SK-N-SH (cell line): ENCODE data around the gene DLGAP5. TPM values are rescaled to one million over a fixed set of nuclear protein-coding genes. Genes with fewer than 3 reads are reported as not detected.

ENCODE experiments used
- CTCF ChIA-PET: fragments of 300-600, 350-600 bp; formaldehyde crosslinking; extraction: SDS; loops from one replicate; lab custom pipeline; 2021; lab: Yijun Ruan, JAX
- POLR2A ChIA-PET: fragments of 350-600 bp; sonication (Branson Sonifier 250); formaldehyde crosslinking; extraction: SDS; loops from one replicate; lab custom pipeline; 2020; ENCODE audit warnings: antibody characterized with exemption, inconsistent platforms; lab: Yijun Ruan, JAX
- DNase-seq: peaks from one replicate; pipeline ENCODE4 v3.0.0; 2012
- H2AFZ ChIP-seq: fragments of 200-600 bp; sonication (generic); 2 replicates; pipeline ENCODE4 v1.8.1; 2016; ENCODE audit warnings: antibody characterized with exemption, mild to moderate bottlenecking, low read depth
- H3F3A ChIP-seq: fragments of 200-600 bp; sonication (generic); replicated peaks from 2 replicates; pipeline ENCODE3; 2016; ENCODE audit warnings: antibody characterized with exemption, mild to moderate bottlenecking; ENCODE audit not compliant: insufficient read depth
- H3K27ac ChIP-seq, 2 experiments: fragments of 200-500 bp in 1 of 2; fragments of 200-600 bp in 1 of 2; sonication (Bioruptor generic) in 1 of 2; sonication (generic), shearing (Covaris generic) in 1 of 2; 2 replicates each; pipeline versions ENCODE4 v1.5.1 to v1.6.1; 2014 to 2016; ENCODE audit warnings: low read depth in 2 of 2, inconsistent platforms in 1 of 2, low read length in 1 of 2, mild to moderate bottlenecking in 1 of 2, mixed read lengths in 1 of 2
- H3K27me3 ChIP-seq: fragments of 200-600 bp; sonication (generic), shearing (Covaris generic); 2 replicates; pipeline ENCODE4 v1.6.1; 2016; ENCODE audit warnings: mixed run types; ENCODE audit not compliant: insufficient read depth
- H3K36me3 ChIP-seq, 2 experiments: fragments of 200-500 bp in 1 of 2; fragments of 200-600 bp in 1 of 2; sonication (Bioruptor generic) in 1 of 2; sonication (generic) in 1 of 2; replicated peaks in 1 of 2; 2 replicates each; pipeline versions ENCODE3 to v1.5.1; 2014 to 2016; ENCODE audit warnings: low read length in 1 of 2, mild to moderate bottlenecking in 1 of 2; ENCODE audit not compliant: insufficient read depth in 2 of 2, control insufficient read depth in 1 of 2
- H3K4me1 ChIP-seq, 2 experiments: fragments of 200-500 bp in 1 of 2; fragments of 200-600 bp in 1 of 2; sonication (Bioruptor generic) in 1 of 2; sonication (generic), shearing (Covaris generic) in 1 of 2; 2 replicates each; pipeline versions ENCODE4 v1.5.1 to v1.6.1; 2014 to 2016; ENCODE audit warnings: low read depth in 1 of 2, low read length in 1 of 2, mixed run types in 1 of 2; ENCODE audit not compliant: insufficient read depth in 2 of 2, control insufficient read depth in 1 of 2
- H3K4me2 ChIP-seq: fragments of 200-600 bp; sonication (generic), shearing (Covaris generic); 2 replicates; pipeline ENCODE4 v1.6.1; 2017; ENCODE audit warnings: mixed run types
- H3K4me3 ChIP-seq, 2 experiments: fragments of 200-500 bp in 1 of 2; fragments of 200-600 bp in 1 of 2; sonication (Bioruptor generic) in 1 of 2; sonication (generic), shearing (Covaris generic) in 1 of 2; 2 replicates each; pipeline versions ENCODE4 v1.5.1 to v1.8.1; 2014 to 2016; ENCODE audit warnings: low read depth in 2 of 2, inconsistent platforms in 1 of 2, low read length in 1 of 2, mild to moderate bottlenecking in 1 of 2, mixed read lengths in 1 of 2, moderate library complexity in 1 of 2
- H3K79me2 ChIP-seq: fragments of 200-600 bp; sonication (generic); 2 replicates; pipeline ENCODE4 v1.8.1; 2017; ENCODE audit warnings: mild to moderate bottlenecking; ENCODE audit not compliant: insufficient read depth
- H3K9ac ChIP-seq: fragments of 200-600 bp; sonication (generic); 2 replicates; pipeline ENCODE4 v1.6.1; 2017; ENCODE audit warnings: mixed run types
- H3K9me2 ChIP-seq: fragments of 200-600 bp; sonication (generic); 2 replicates; pipeline ENCODE4 v1.6.1; 2017; ENCODE audit warnings: mixed run types
- H3K9me3 ChIP-seq: fragments of 200-600 bp; sonication (generic); 2 replicates; pipeline ENCODE4 v1.6.1; 2017; ENCODE audit warnings: mixed run types, mild to moderate bottlenecking, moderate library complexity
- H4K20me1 ChIP-seq: fragments of 200-600 bp; sonication (generic); 2 replicates; pipeline ENCODE4 v1.6.1; 2017; ENCODE audit warnings: mild to moderate bottlenecking, mixed run types; ENCODE audit not compliant: insufficient read depth
- CTCF ChIP-seq: fragments of 200-600 bp; sonication (generic); IDR thresholded peaks from 2 replicates; pipeline ENCODE4 v1.6.1; 2017; ENCODE audit warnings: antibody characterized with exemption, mild to moderate bottlenecking, moderate library complexity
- EP300 ChIP-seq, 2 experiments: IDR thresholded peaks; 2 replicates each; pipeline versions ENCODE4 v1.4.0 to v1.6.1; 2012; ENCODE audit warnings: borderline replicate concordance in 1 of 2, low read depth in 1 of 2, low read length in 1 of 2
- FOSL2 ChIP-seq: IDR thresholded peaks from 2 replicates; pipeline ENCODE4 v1.4.0; 2012; ENCODE audit warnings: low read depth, mild to moderate bottlenecking, moderate library complexity, borderline replicate concordance
- GABPA ChIP-seq: IDR thresholded peaks from 2 replicates; pipeline ENCODE4 v1.4.0; 2012; ENCODE audit warnings: low read depth, mild to moderate bottlenecking
- GATA2 ChIP-seq: sonication (generic); formaldehyde crosslinking; IDR thresholded peaks from 2 replicates; pipeline ENCODE4 v1.5.0; 2020; ENCODE audit warnings: mild to moderate bottlenecking, missing genetic modification reagents
- IRF3 ChIP-seq: fragments of 150-350 bp; IDR thresholded peaks from 2 replicates; pipeline ENCODE4 v1.6.1; 2016; ENCODE audit warnings: mild to moderate bottlenecking, low read depth, low read length
- JUND ChIP-seq: IDR thresholded peaks from 2 replicates; pipeline ENCODE4 v1.4.0; 2012
- MXI1 ChIP-seq: IDR thresholded peaks from 2 replicates; pipeline ENCODE4 v1.6.1; 2012; ENCODE audit warnings: mild to moderate bottlenecking, low read depth, low read length, improper control_type of control experiment
- NFIC ChIP-seq: IDR thresholded peaks from 2 replicates; pipeline ENCODE4 v1.4.0; 2012; ENCODE audit warnings: borderline replicate concordance
- NRF1 ChIP-seq: IDR thresholded peaks from 2 replicates; pipeline ENCODE4 v1.6.1; 2012; ENCODE audit warnings: low read depth, mild to moderate bottlenecking, low read length
- PBX3 ChIP-seq: IDR thresholded peaks from 2 replicates; pipeline ENCODE4; 2012
- REST ChIP-seq: IDR thresholded peaks from 2 replicates; pipeline ENCODE4 v1.6.1; 2012; ENCODE audit warnings: mild to moderate bottlenecking, low read depth, low read length, moderate library complexity
- SIN3A ChIP-seq: IDR thresholded peaks from 2 replicates; pipeline ENCODE4 v1.6.1; 2012; ENCODE audit warnings: low read depth, mild to moderate bottlenecking, low read length, moderate library complexity, borderline replicate concordance
- SMC3 ChIP-seq: IDR thresholded peaks from 2 replicates; pipeline ENCODE4 v1.6.1; 2012; ENCODE audit warnings: low read depth, low read length, improper control_type of control experiment
- TCF12 ChIP-seq: IDR thresholded peaks from 2 replicates; pipeline ENCODE4 v1.4.0; 2012
- TEAD4 ChIP-seq: IDR thresholded peaks from 2 replicates; pipeline ENCODE4 v1.4.0; 2012; ENCODE audit warnings: mild to moderate bottlenecking, borderline replicate concordance; ENCODE audit not compliant: insufficient read depth
- WGBS: methylation state at CpG from one replicate; pipeline ENCODE4 v1.1.6; 2017; ENCODE audit warnings: low lambda C conversion rate; 5-methylcytosine and 5-hydroxymethylcytosine counted together
- polyA plus RNA-seq, 3 experiments: library from polyadenylated mRNA; depleted of rRNA; stranded (reverse); fragments of >200 nt; gene quantifications; 2 replicates each; pipeline ENCODE4 v1.2.3, GENCODE V29; 2012

The DLGAP5 gene
- polyA plus RNA-seq, 1 of the 3 experiments (the other 2 are of a cell fraction) = 6.4 TPM

- Histone ChIP-seq H3K4me3 (no peak overlapping the region), H3K9me2 (no peaks in the 10 kb centered on the region), H3K4me1 (peaks cover 12 to 13% of the 10 kb centered on the region in 2 experiments; a peak in 3 of 4 replicates), H3K27me3 (no peaks in the 10 kb centered on the region), H3K36me3 (no peaks in the 10 kb centered on the region), H4K20me1 (no peaks in the 10 kb centered on the region), H3K9ac (no peak overlapping the region), H2AFZ (no peak overlapping the region), H3K27ac (no peak overlapping the region), H3K79me2 (no peaks in the 10 kb centered on the region), H3F3A (peaks cover 17% of the 10 kb centered on the region), H3K9me3 (no peaks in the 10 kb centered on the region), H3K4me2 (no peak overlapping the region)
- ChIA-PET POLR2A (no interaction called here), CTCF (no interaction called here)
- DNase-seq = no peak
- 95% methylated on average over 9 of the region's 10 CpGs for WGBS
- TF ChIP-seq JUND = no peak
- TF ChIP-seq REST = no peak
- TF ChIP-seq SIN3A = no peak
- TF ChIP-seq NFIC = no peak
- TF ChIP-seq SMC3 = no peak
- TF ChIP-seq NRF1 = no peak
- TF ChIP-seq FOSL2 = no peak
- TF ChIP-seq PBX3 = no peak
- no peak for TF ChIP-seq IRF3
- TF ChIP-seq EP300 (IDR thresholded peaks at IDR 0.05; ENCODE audit: borderline replicate concordance in 1 of 2, low read depth in 1 of 2, low read length in 1 of 2) = no peak
Observed at GRCh38 chr14:55111122-55111708, 80.2 kb downstream of the DLGAP5 start.

GRCh38 chr14:55109836-55110235 lies 81.5 kb downstream of the DLGAP5 start:
- H3K9me3 ChIP-seq = no peaks in the 10 kb centered on the region
- H3K9ac ChIP-seq = no peak overlapping the region
- no peaks in the 10 kb centered on the region for H3K9me2 ChIP-seq
- H3K27ac ChIP-seq = no peak overlapping the region
- H3K4me2 ChIP-seq = no peak overlapping the region
- CTCF ChIA-PET = no interaction called here
- no peak overlapping the region for H2AFZ ChIP-seq
- H3K79me2 ChIP-seq = no peaks in the 10 kb centered on the region
- peaks cover 17% of the 10 kb centered on the region for H3F3A ChIP-seq
- peaks cover 2 to 13% of the 10 kb centered on the region in 2 experiments; a peak in 3 of 4 replicates for H3K4me1 ChIP-seq
- H3K36me3 ChIP-seq = no peaks in the 10 kb centered on the region
- DNase-seq = no peak
- POLR2A ChIA-PET = no interaction called here
- no peaks in the 10 kb centered on the region for H3K27me3 ChIP-seq
- no peaks in the 10 kb centered on the region for H4K20me1 ChIP-seq
- 82% methylated on average over 1 of the region's 1 CpG for WGBS
- H3K4me3 ChIP-seq = no peak overlapping the region
- TF ChIP-seq GABPA (no peak), NRF1 (no peak), TEAD4 (no peak), MXI1 (no peak), TCF12 (no peak), JUND (no peak), CTCF (no peak), PBX3 (no peak), GATA2 (no peak)
